IgD-negative memory B cell (primary cell): ENCODE results near the gene COX19. TPM values are rescaled to one million over a fixed set of nuclear protein-coding genes. Genes with fewer than 3 reads are reported as not detected.

Experiments
- H3K27ac Mint-ChIP-seq, 3 donors: one replicate each; pipeline ENCODE4 v1.8.0; 2020 to 2022; ENCODE audit warnings: mild to moderate bottlenecking in 3 of 3, mixed read lengths in 3 of 3, moderate library complexity in 1 of 3
- H3K27me3 Mint-ChIP-seq: one replicate; pipeline ENCODE4 v1.8.0; 2021; ENCODE audit warnings: mixed read lengths
- H3K36me3 Mint-ChIP-seq: one replicate; pipeline ENCODE4 v1.8.0; 2020; ENCODE audit warnings: mild to moderate bottlenecking, mixed read lengths
- H3K4me1 Mint-ChIP-seq, 3 donors: one replicate each; pipeline ENCODE4 v1.8.0; 2020 to 2022; ENCODE audit warnings: mixed read lengths in 3 of 3, mild to moderate bottlenecking in 1 of 3
- H3K4me3 Mint-ChIP-seq, 4 donors: one replicate each; pipeline ENCODE4 v1.8.0; 2020 to 2022; ENCODE audit warnings: mild to moderate bottlenecking in 4 of 4, mixed read lengths in 4 of 4, moderate library complexity in 3 of 4
- H3K9me3 Mint-ChIP-seq, 3 donors: one replicate each; pipeline ENCODE4 v1.8.0; 2020 to 2021; ENCODE audit warnings: mixed read lengths in 3 of 3, mild to moderate bottlenecking in 1 of 3
- polyA plus RNA-seq: library from polyadenylated mRNA; unstranded; fragments of 300-500 nt; fragmentation: Illumina TruSeq; gene quantifications from one replicate; pipeline ENCODE4 v1.2.3, GENCODE V29; 2021

Gene COX19
- polyA plus RNA-seq, 1 donor from 2014 or later, result 26.7 TPM

- Mint-ChIP-seq H3K27ac (peak overlapping the region in 1 of 3 donors; percentile 53), H3K9me3 (no peaks in the 10 kb centered on the region), H3K4me1 (peaks cover 3 to 4% (median 3%) of the 10 kb centered on the region in 3 donors), H3K36me3 (no peaks in the 10 kb centered on the region), H3K27me3 (peaks cover 2% of the 10 kb centered on the region), H3K4me3 (peak overlapping the region in 1 of 4 donors; percentile 44)
Observed at GRCh38 chr7:979886-980571, 4.7 kb upstream of the COX19 start.

GRCh38 chr7:979151-979550 is 3.8 kb upstream of the COX19 start:
- Mint-ChIP-seq H3K4me1 (peaks cover 4 to 9% (median 6%) of the 10 kb centered on the region in 3 donors), H3K4me3 (peak overlapping the region in 1 of 4 donors; percentile 44), H3K9me3 (no peaks in the 10 kb centered on the region), H3K27ac (no peak overlapping the region), H3K27me3 (peaks cover 2% of the 10 kb centered on the region), H3K36me3 (no peaks in the 10 kb centered on the region)

- Mint-ChIP-seq H3K27ac (no peak overlapping the region), H3K4me3 (peak overlapping the region in 2 of 4 donors; percentile 49 to 58), H3K4me1 (peaks cover 4 to 10% (median 6%) of the 10 kb centered on the region in 3 donors), H3K9me3 (no peaks in the 10 kb centered on the region), H3K36me3 (no peaks in the 10 kb centered on the region), H3K27me3 (peaks cover 2% of the 10 kb centered on the region)
Observed at GRCh38 chr7:978416-979091, 3.2 kb upstream of the COX19 start.

GRCh38 chr7:978049-978346 is 2.6 kb upstream of the COX19 start:
- no peaks in the 10 kb centered on the region for H3K36me3 Mint-ChIP-seq
- peaks cover 4 to 10% (median 8%) of the 10 kb centered on the region in 3 donors for H3K4me1 Mint-ChIP-seq
- H3K27ac Mint-ChIP-seq, result peak overlapping the region in 2 of 3 donors; percentile 67 to 86
- H3K4me3 Mint-ChIP-seq, result peak overlapping the region in 1 of 4 donors; percentile 49
- no peaks in the 10 kb centered on the region for H3K9me3 Mint-ChIP-seq
- peaks cover 2% of the 10 kb centered on the region for H3K27me3 Mint-ChIP-seq

- no peaks in the 10 kb centered on the region for H3K36me3 Mint-ChIP-seq
- peaks cover 6 to 12% (median 11%) of the 10 kb centered on the region in 3 donors for H3K4me1 Mint-ChIP-seq
- H3K27ac Mint-ChIP-seq, result peak overlapping the region in 2 of 3 donors; percentile 67 to 86
- H3K27me3 Mint-ChIP-seq, result peaks cover 2% of the 10 kb centered on the region
- peak overlapping the region in 1 of 4 donors; percentile 49 for H3K4me3 Mint-ChIP-seq
- H3K9me3 Mint-ChIP-seq, result no peaks in the 10 kb centered on the region
Observed at GRCh38 chr7:977326-978048, 2.1 kb upstream of the COX19 start.

GRCh38 chr7:976901-977325 is 1.6 kb upstream of the COX19 start:
- peaks cover 2% of the 10 kb centered on the region for H3K27me3 Mint-ChIP-seq

GRCh38 chr7:975702-976473 is 539 bp upstream of the COX19 start:
- Mint-ChIP-seq H3K9me3 (no peaks in the 10 kb centered on the region), H3K4me1 (peaks cover 13 to 20% (median 17%) of the 10 kb centered on the region in 3 donors), H3K27ac (peak overlapping the region in 2 of 3 donors; percentile 84 to 86), H3K36me3 (peaks cover 1% of the 10 kb centered on the region), H3K27me3 (peaks cover 2% of the 10 kb centered on the region), H3K4me3 (peak overlapping the region; percentile 70 to 97 (median 86))

More at GRCh38 chr7:976901-977325, 1.6 kb upstream of the COX19 start:
- H3K4me1 Mint-ChIP-seq, result peaks cover 12 to 15% (median 14%) of the 10 kb centered on the region in 3 donors
- peak overlapping the region in 1 of 4 donors; percentile 82 for H3K4me3 Mint-ChIP-seq
- peak overlapping the region in 2 of 3 donors; percentile 76 to 86 for H3K27ac Mint-ChIP-seq
- H3K36me3 Mint-ChIP-seq, result peaks cover 1% of the 10 kb centered on the region
- no peaks in the 10 kb centered on the region for H3K9me3 Mint-ChIP-seq

GRCh38 chr7:974172-974571 is 1.2 kb downstream of the COX19 start:
- no peaks in the 10 kb centered on the region for H3K27me3 Mint-ChIP-seq
- H3K4me1 Mint-ChIP-seq, result peaks cover 13 to 16% (median 15%) of the 10 kb centered on the region in 3 donors
- H3K27ac Mint-ChIP-seq, result peak overlapping the region; percentile 84 to 98 (median 94)
- peak overlapping the region; percentile 89 to 97 (median 94) for H3K4me3 Mint-ChIP-seq
- H3K36me3 Mint-ChIP-seq, result peaks cover 3% of the 10 kb centered on the region
- H3K9me3 Mint-ChIP-seq, result no peaks in the 10 kb centered on the region

- Mint-ChIP-seq H3K27me3 (no peaks in the 10 kb centered on the region), H3K9me3 (no peaks in the 10 kb centered on the region), H3K27ac (peak overlapping the region in 2 of 3 donors; percentile 45 to 46), H3K4me3 (peak overlapping the region in 2 of 4 donors; percentile 44 to 49), H3K36me3 (peaks cover 3% of the 10 kb centered on the region), H3K4me1 (peaks cover 13 to 16% (median 15%) of the 10 kb centered on the region in 3 donors)
Observed at GRCh38 chr7:973312-973711, 2.0 kb downstream of the COX19 start.

GRCh38 chr7:972676-973309 is 2.6 kb downstream of the COX19 start:
- Mint-ChIP-seq H3K4me1 (peaks cover 10 to 16% (median 15%) of the 10 kb centered on the region in 3 donors), H3K9me3 (no peaks in the 10 kb centered on the region), H3K27me3 (no peaks in the 10 kb centered on the region), H3K27ac (peak overlapping the region in 1 of 3 donors; percentile 45), H3K36me3 (peaks cover 4% of the 10 kb centered on the region), H3K4me3 (peak overlapping the region in 3 of 4 donors; percentile 44 to 68 (median 49))

GRCh38 chr7:972110-972509 is 3.2 kb downstream of the COX19 start:
- Mint-ChIP-seq H3K4me1 (peaks cover 9 to 16% (median 15%) of the 10 kb centered on the region in 3 donors), H3K4me3 (peak overlapping the region in 1 of 4 donors; percentile 68), H3K36me3 (peaks cover 6% of the 10 kb centered on the region), H3K9me3 (no peaks in the 10 kb centered on the region), H3K27ac (peak overlapping the region in 1 of 3 donors; percentile 61), H3K27me3 (no peaks in the 10 kb centered on the region)

GRCh38 chr7:970744-971143 is 4.6 kb downstream of the COX19 start:
- H3K9me3 Mint-ChIP-seq, result no peaks in the 10 kb centered on the region
- peaks cover 6% of the 10 kb centered on the region for H3K36me3 Mint-ChIP-seq
- peak overlapping the region in 2 of 3 donors; percentile 54 to 63 for H3K27ac Mint-ChIP-seq
- peak overlapping the region in 1 of 4 donors; percentile 73 for H3K4me3 Mint-ChIP-seq
- no peaks in the 10 kb centered on the region for H3K27me3 Mint-ChIP-seq
- peaks cover 12 to 19% (median 17%) of the 10 kb centered on the region in 3 donors for H3K4me1 Mint-ChIP-seq

- Mint-ChIP-seq H3K4me1 (peaks cover 16 to 29% (median 22%) of the 10 kb centered on the region in 3 donors), H3K27me3 (no peaks in the 10 kb centered on the region), H3K4me3 (no peak overlapping the region), H3K27ac (no peak overlapping the region), H3K9me3 (no peaks in the 10 kb centered on the region), H3K36me3 (peaks cover 6% of the 10 kb centered on the region)
Observed at GRCh38 chr7:969403-969802, 5.9 kb downstream of the COX19 start.
